GM12865 (cell line): Measurements from ENCODE around the gene ADM2.

Experiments
- DNase-seq: peaks from one replicate; pipeline ENCODE4 v3.0.0; 2010; ENCODE audit warnings: low read depth
- H3K4me3 ChIP-seq: 2 replicates; pipeline ENCODE4 v1.5.1; 2011; ENCODE audit warnings: mild to moderate bottlenecking, low read depth, low read length, control low read depth
- CTCF ChIP-seq: IDR thresholded peaks from 2 replicates; pipeline ENCODE4 v1.5.1; 2011; ENCODE audit warnings: low read length, control low read depth, low read depth, inconsistent platforms; ENCODE audit not compliant: insufficient read depth; ENCODE audit errors: missing control alignments

ADM2 gene

GRCh38 chr22:50522806-50523438, 41.6 kb downstream of the ADM2 start:
- no peak for DNase-seq
- TF ChIP-seq CTCF = no peak
- no peak overlapping the region for H3K4me3 ChIP-seq

GRCh38 chr22:50523458-50523805, 42.1 kb downstream of the ADM2 start:
- no peak for TF ChIP-seq CTCF
- no peak for DNase-seq
- no peak overlapping the region for H3K4me3 ChIP-seq

GRCh38 chr22:50523806-50524675, 42.7 kb downstream of the ADM2 start:
- DNase-seq = no peak
- peak overlapping the region; percentile 68 for H3K4me3 ChIP-seq
- no peak for TF ChIP-seq CTCF

- peak overlapping the region; percentile 68 for H3K4me3 ChIP-seq
- no peak for TF ChIP-seq CTCF
- no peak for DNase-seq
Observed at GRCh38 chr22:50524676-50525103, 43.3 kb downstream of the ADM2 start.

GRCh38 chr22:50525104-50525857, 43.9 kb downstream of the ADM2 start, which contains the start of gene SCO2:
Gene SCO2, minus strand, starts transcription at chr22:50525598. Its CDS starts 1,187 bp downstream, at chr22:50524411.
- H3K4me3 ChIP-seq = peak within 1 kb of the TSS; percentile 68
- TF ChIP-seq CTCF = peak; percentile 50
- peak; percentile 99 for DNase-seq

- peak overlapping the region; percentile 68 for H3K4me3 ChIP-seq
- TF ChIP-seq CTCF = no peak
- no peak for DNase-seq
Observed at GRCh38 chr22:50525858-50526107, 44.4 kb downstream of the ADM2 start.
